AG09309 (cell line): Measurements from ENCODE around the gene DCPS.
"Not testable (repeated sequence)": the region's sequence is repeated elsewhere in the genome, so short reads cannot be mapped to it uniquely, and the experiment has no call there.

ENCODE experiments used
- DNase-seq: peaks from one replicate; pipeline ENCODE4 v3.0.0-alpha.2; 2010; ENCODE audit warnings: low read depth
- H3K4me3 ChIP-seq: 2 replicates; pipeline ENCODE4 v1.5.1; 2011; ENCODE audit warnings: mild to moderate bottlenecking, low read depth, low read length, moderate library complexity; ENCODE audit not compliant: control insufficient read depth
- CTCF ChIP-seq: IDR thresholded peaks from 2 replicates; pipeline ENCODE4 v1.5.1; 2011; ENCODE audit warnings: mild to moderate bottlenecking, low read depth, low read length, inconsistent platforms; ENCODE audit not compliant: insufficient read depth, control insufficient read depth; ENCODE audit errors: missing control alignments

DCPS gene

GRCh38 chr11:126385991-126386728 is 82.3 kb downstream of the DCPS start:
- DNase-seq = no peak
- no peak overlapping the region for H3K4me3 ChIP-seq
- TF ChIP-seq CTCF = no peak

DNA sequence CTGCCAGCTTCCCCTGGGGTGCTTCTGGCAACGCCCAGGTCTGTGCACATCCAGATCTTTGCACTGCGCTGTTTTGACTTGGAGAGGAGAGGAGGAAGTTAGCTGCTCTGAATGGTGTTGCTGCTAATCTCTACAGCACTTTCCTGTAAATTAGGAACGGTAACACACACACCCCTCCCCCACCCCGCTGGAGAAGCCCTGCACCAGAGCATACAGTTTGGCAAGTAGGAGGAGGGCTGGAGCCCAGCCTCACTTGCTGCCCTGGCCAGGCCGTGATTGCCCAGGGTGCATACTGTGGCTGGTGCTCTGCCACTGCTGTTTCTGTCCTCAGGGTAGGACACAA is 82.8 kb downstream of the DCPS start:
- not testable (repeated sequence) for DNase-seq, H3K4me3 ChIP-seq

GRCh38 chr11:126387857-126388256 is 84.0 kb downstream of the DCPS start:
- H3K4me3 ChIP-seq = no peak overlapping the region
- DNase-seq = no peak
- no peak for TF ChIP-seq CTCF

DNA sequence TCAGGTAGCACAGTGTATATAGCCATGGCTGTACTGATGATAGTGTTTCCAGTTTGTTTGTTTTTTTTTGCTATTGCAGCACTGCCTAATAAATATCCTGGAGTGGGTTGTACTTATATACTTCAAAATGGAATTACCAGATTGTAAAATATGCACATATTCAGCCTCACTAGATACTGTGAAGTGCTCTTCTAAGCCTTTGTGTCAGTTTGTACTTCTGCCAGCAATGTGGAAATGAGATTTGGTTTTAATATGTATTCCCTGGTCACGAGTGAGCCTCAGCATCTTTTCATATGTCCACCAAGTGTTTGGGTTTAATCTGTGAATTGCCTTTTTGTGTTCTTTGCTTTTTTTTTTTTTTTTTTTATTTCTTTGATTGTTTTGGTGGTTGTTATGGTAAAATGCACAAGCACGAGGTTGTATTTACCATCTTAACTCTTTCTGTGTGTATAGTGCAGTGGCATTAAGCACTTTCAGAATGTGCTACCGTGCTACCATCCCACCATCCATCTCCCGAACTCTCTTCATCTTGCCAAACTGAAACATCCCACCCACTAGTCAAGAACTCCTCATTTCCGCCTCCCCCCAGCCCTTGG is 86.5 kb downstream of the DCPS start:
- H3K4me3 ChIP-seq = no peak overlapping the region
- no peak for TF ChIP-seq CTCF
- DNase-seq = no peak

DNA sequence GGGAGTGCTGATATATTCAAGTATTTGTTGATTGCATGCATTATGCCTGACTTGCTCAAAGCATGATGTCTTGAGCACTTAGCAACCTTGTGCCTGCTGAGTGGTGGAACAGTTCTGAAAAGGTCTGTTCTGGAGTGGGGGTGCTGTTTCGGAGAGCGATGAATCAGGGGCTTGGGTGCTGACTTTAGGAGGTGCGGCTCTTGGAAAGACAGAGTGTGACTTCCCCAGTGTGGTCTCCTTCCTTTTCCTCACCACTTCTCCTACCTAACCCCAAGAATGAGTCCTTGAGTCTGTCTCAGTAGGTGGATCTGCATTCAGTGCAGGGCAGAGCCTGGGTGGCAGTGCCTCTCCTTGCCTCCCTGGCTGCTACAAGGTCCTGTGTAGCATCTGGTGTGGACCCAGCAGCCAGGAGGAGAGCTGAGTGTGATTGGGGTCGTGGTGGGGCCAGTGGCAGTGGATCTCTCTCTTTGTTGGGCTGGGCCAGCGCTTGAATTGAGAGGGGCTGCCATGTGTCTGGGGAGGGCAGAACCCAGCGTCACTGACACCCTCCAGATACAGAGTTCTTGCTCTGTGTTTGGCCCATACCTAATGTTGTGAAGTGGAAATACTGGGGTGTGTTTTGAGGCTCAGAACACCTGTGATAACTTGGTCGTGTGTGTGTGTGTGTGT is 87.6 kb downstream of the DCPS start:
- DNase-seq = no peak
- no peak overlapping the region for H3K4me3 ChIP-seq
- TF ChIP-seq CTCF = no peak

GRCh38 chr11:126391970-126392632 is 88.2 kb downstream of the DCPS start:
- no peak overlapping the region for H3K4me3 ChIP-seq
- TF ChIP-seq CTCF = no peak
- no peak for DNase-seq

DNA sequence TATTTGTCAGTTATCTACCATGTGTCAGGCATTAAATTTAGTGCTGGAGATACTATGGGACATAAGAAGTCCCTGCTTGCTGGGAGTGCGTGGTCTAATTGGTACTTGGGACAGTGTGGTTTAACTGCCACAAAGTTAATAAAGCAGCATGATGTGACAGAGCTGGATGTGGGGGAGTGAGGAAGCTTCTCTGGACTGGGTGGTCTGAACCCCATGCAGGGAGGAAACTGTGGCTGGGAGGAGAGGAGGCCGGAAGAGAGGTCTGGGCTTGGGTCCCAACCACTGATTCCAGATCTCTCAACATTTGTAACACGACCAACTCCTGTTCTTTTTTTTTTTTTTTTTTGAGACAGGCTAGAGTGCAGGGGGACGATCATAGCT is 88.8 kb downstream of the DCPS start:
- no peak overlapping the region for H3K4me3 ChIP-seq
- no peak for TF ChIP-seq CTCF
- no peak for DNase-seq
